Endothelial cell of umbilical vein (primary cell): ENCODE measurements around the gene ASMT. TPM values are rescaled to one million over a fixed set of nuclear protein-coding genes. Genes with fewer than 3 reads are reported as not detected.

ENCODE experiments used
- BruUV-seq: library from RNA; stranded (reverse); fragments of 400-500 nt; replicated peaks from 2 replicates; lab custom pipeline; 2021; lab: Mats Ljungman, UMichigan
- CTCF ChIA-PET: fragments of 300-600, 350-600 bp; sonication (Branson Sonifier 250); formaldehyde crosslinking; loops from one replicate; lab custom pipeline; 2021; ENCODE audit warnings: antibody characterized with exemption, inconsistent platforms; lab: Charles Lee
- POLR2A ChIA-PET: fragments of 300-600, 350-600 bp; sonication (Branson Sonifier 250); formaldehyde crosslinking; loops from one replicate; lab custom pipeline; 2021; ENCODE audit warnings: antibody characterized with exemption, inconsistent platforms; lab: Charles Lee
- DNase-seq: peaks from one replicate; pipeline ENCODE4 v3.0.0-alpha.2; 2011; ENCODE audit warnings: low read depth, low spot score
- FAIRE-seq: peaks from 2 replicates; lab custom pipeline; 2011; peaks lifted over from hg19 to GRCh38; lab: Jason Lieb, UNC
- H2AFZ ChIP-seq: 2 replicates; pipeline ENCODE4 v1.6.0; 2012; ENCODE audit warnings: low read depth, low read length, control low read depth, inconsistent platforms
- H3K27ac ChIP-seq: 2 replicates; pipeline ENCODE4 v1.5.1; 2011; ENCODE audit warnings: low read depth, mild to moderate bottlenecking, control low read depth, low read length, moderate library complexity; ENCODE audit not compliant: insufficient read depth
- H3K27me3 ChIP-seq, 2 experiments: 2 replicates each; pipeline versions ENCODE4 v1.6.0 to v1.6.1; 2011; ENCODE audit warnings: low read length in 2 of 2, mixed read lengths in 1 of 2; ENCODE audit not compliant: control insufficient read depth in 2 of 2, insufficient read depth in 2 of 2
- H3K36me3 ChIP-seq, 2 experiments: 2 replicates in 1 of 2; 3 replicates in 1 of 2; pipeline ENCODE4 v1.5.1; 2011; ENCODE audit warnings: low read length in 2 of 2, mild to moderate bottlenecking in 1 of 2, moderate library complexity in 1 of 2; ENCODE audit not compliant: control insufficient read depth in 2 of 2, insufficient read depth in 2 of 2; ENCODE audit errors: extremely low read depth in 1 of 2
- H3K4me1 ChIP-seq: 3 replicates; pipeline ENCODE4 v1.5.1; 2011; ENCODE audit warnings: mild to moderate bottlenecking, low read length; ENCODE audit not compliant: control insufficient read depth, insufficient read depth; ENCODE audit errors: extremely low read depth
- H3K4me2 ChIP-seq: 2 replicates; pipeline ENCODE4 v1.6.1; 2011; ENCODE audit warnings: low read length, control low read depth, mixed read lengths; ENCODE audit not compliant: insufficient read depth
- H3K4me3 ChIP-seq, 3 experiments: fragments of 200-600 bp in 1 of 3; sonication (generic), shearing (Covaris generic) in 1 of 3; replicated peaks in 1 of 3; 2 replicates each; pipeline ENCODE4 v1.5.1; 2011 to 2016; ENCODE audit warnings: control low read depth in 3 of 3, low read length in 3 of 3, mild to moderate bottlenecking in 2 of 3, inconsistent platforms in 1 of 3, low read depth in 1 of 3, moderate library complexity in 1 of 3; ENCODE audit not compliant: insufficient read depth in 1 of 3
- H3K79me2 ChIP-seq: 2 replicates; pipeline ENCODE4 v1.6.0; 2012; ENCODE audit warnings: low read length, inconsistent platforms; ENCODE audit not compliant: control insufficient read depth, insufficient read depth
- H3K9ac ChIP-seq: replicated peaks from 2 replicates; pipeline ENCODE3; 2011; ENCODE audit warnings: low read length, control low read depth; ENCODE audit not compliant: insufficient read depth; ENCODE audit errors: extremely low read depth
- H3K9me1 ChIP-seq: replicated peaks from 3 replicates; pipeline ENCODE4 v1.6.0; 2011; ENCODE audit warnings: mild to moderate bottlenecking, low read length; ENCODE audit not compliant: control insufficient read depth, insufficient read depth; ENCODE audit errors: extremely low read depth
- H3K9me3 ChIP-seq: replicated peaks from 2 replicates; pipeline ENCODE4 v1.5.1; 2012; ENCODE audit warnings: low read length, inconsistent platforms; ENCODE audit not compliant: control insufficient read depth, insufficient read depth
- H4K20me1 ChIP-seq: replicated peaks from 2 replicates; pipeline ENCODE3; 2011; ENCODE audit warnings: mild to moderate bottlenecking, low read length; ENCODE audit not compliant: control insufficient read depth, insufficient read depth; ENCODE audit errors: extremely low read depth
- CTCF ChIP-seq, 2 donors: IDR thresholded peaks; 1 replicate in 1 of 2; 2 replicates in 1 of 2; pipeline ENCODE4 v1.5.1; 2011; ENCODE audit warnings: low read length in 2 of 2, mild to moderate bottlenecking in 2 of 2, moderate library complexity in 2 of 2, control low read depth in 1 of 2, inconsistent platforms in 1 of 2, low read depth in 1 of 2; ENCODE audit not compliant: insufficient read depth in 1 of 2; ENCODE audit errors: extremely low read depth in 1 of 2
- FOS ChIP-seq: IDR thresholded peaks from 2 replicates; pipeline ENCODE4 v1.6.1; 2011; ENCODE audit warnings: mild to moderate bottlenecking, low read length, moderate library complexity, borderline replicate concordance; ENCODE audit not compliant: insufficient read depth
- JUN ChIP-seq: IDR thresholded peaks from 2 replicates; pipeline ENCODE4 v1.6.1; 2011; ENCODE audit warnings: borderline replicate concordance, low read depth; ENCODE audit not compliant: insufficient read length, insufficient read depth
- MAX ChIP-seq: IDR thresholded peaks from 2 replicates; pipeline ENCODE4 v1.6.1; 2011; ENCODE audit not compliant: insufficient read depth, insufficient read length
- POLR2A ChIP-seq: IDR thresholded peaks from 2 replicates; pipeline ENCODE4 v1.6.1; 2012; ENCODE audit warnings: low read depth, mild to moderate bottlenecking, control low read depth, low read length
- dilution Hi-C: fragments of 300-500 bp; cut with MboI; formaldehyde crosslinking; loops from one replicate; pipeline ENCODE4 v1.15.0; 2019; ENCODE audit warnings: low sequenced_read_pairs; ENCODE audit not compliant: extremely low pct_ligation_motif_present
- intact Hi-C: fragments of 100-400 bp; cut with micrococcal nuclease; formaldehyde crosslinking; loops from one replicate; pipeline ENCODE4 v1.10.0; 2022
- polyA plus RNA-seq, 4 experiments: library from polyadenylated mRNA; depleted of rRNA in 3 of 4; stranded (reverse) in 3 of 4; unstranded in 1 of 4; fragments of >200 nt; gene quantifications; 2 replicates each; pipeline versions ENCODE4 v1.2.1 to v1.2.3, GENCODE V29; 2011 to 2012; ENCODE audit warnings: missing spikeins in 1 of 4
- total RNA-seq: library from RNA; stranded (reverse); gene quantifications from 2 replicates; pipeline ENCODE4 v1.2.3, GENCODE V29; 2021

The ASMT gene
- total and polyA plus RNA-seq, 2 donors (not counting 3 experiments of a cell fraction or from before 2014, with no cell fraction given) = not detected

GRCh38 chrX:1659664-1660461, 45.0 kb downstream of the ASMT start:
- no peak for TF ChIP-seq MAX
- TF ChIP-seq JUN = no peak
- TF ChIP-seq CTCF (IDR thresholded peaks at IDR 0.05; ENCODE audit: extremely low read depth in 1 of 2, insufficient read depth in 1 of 2, low read depth in 1 of 2, low read length in 2 of 2) = no peak
- no peak for TF ChIP-seq POLR2A
- TF ChIP-seq FOS = no peak
- CTCF ChIA-PET = no interaction called here

More at GRCh38 chrX:1659664-1660461, 45.0 kb downstream of the ASMT start:
- no peaks in the 10 kb centered on the region for H3K79me2 ChIP-seq
- no peaks in the 10 kb centered on the region for H3K27me3 ChIP-seq
- H3K4me3 ChIP-seq = no peak overlapping the region
- H3K9me3 ChIP-seq = no peaks in the 10 kb centered on the region
- no peak overlapping the region for H3K27ac ChIP-seq
- POLR2A ChIA-PET = no interaction called here
- DNase-seq (no peak), FAIRE-seq (no peak)
- H3K36me3 ChIP-seq = no peaks in the 10 kb centered on the region
- no TSS peak for BruUV-seq
- H3K9ac ChIP-seq = no peak overlapping the region
- no peaks in the 10 kb centered on the region for H4K20me1 ChIP-seq
- peaks cover 8% of the 10 kb centered on the region for H3K4me1 ChIP-seq
- dilution Hi-C loops (loop anchor here (25.0 kb wide), 1 partner anchor 927 kb away; no protein-coding TSS in a partner anchor), intact Hi-C loops (no loop called here)
- H2AFZ ChIP-seq = no peak overlapping the region
- no peaks in the 10 kb centered on the region for H3K9me1 ChIP-seq
- no peak overlapping the region for H3K4me2 ChIP-seq
